Stimulated activated CD8-positive, alpha-beta memory T cell treated with anti-CD3 and anti-CD28 coated beads, Interleukin-7, amount 100 ng/mL, for 24 hours (primary cell): ENCODE measurements around the gene KCNAB1.
"Not testable (repeated sequence)": the region's sequence is repeated elsewhere in the genome, so short reads cannot be mapped to it uniquely, and the experiment has no call there.

Experiments
- DNase-seq: peaks from one replicate; pipeline ENCODE4 v3.0.0-alpha.2; 2020; ENCODE audit warnings: low read depth

Gene KCNAB1

GRCh38 chr3:156137397-156137796 is 17.0 kb downstream of the KCNAB1 start:
- DNase-seq: not testable (repeated sequence)

- no peak for DNase-seq
Observed at GRCh38 chr3:156140001-156140595, 19.7 kb downstream of the KCNAB1 start.

DNA sequence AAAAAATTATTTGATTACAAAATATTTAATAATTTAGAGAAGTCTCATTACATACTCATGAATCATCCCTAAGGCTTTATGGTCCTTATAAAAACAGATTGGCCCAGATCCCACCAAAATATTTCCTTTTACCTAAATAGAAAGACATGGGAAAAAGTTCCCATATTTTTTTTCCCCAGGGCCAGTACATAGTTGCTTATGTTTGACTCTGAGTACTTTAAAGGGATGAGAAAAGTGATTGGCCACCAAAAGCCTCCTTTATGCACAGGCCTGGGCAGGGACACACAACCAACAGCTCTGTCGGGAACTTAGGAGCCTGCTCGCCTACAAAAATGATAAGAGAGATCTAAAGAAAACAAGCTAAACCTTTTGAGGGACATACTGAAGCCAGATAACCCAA is 22.3 kb downstream of the KCNAB1 start:
- DNase-seq: no peak

GRCh38 chr3:156143136-156143535 is 22.8 kb downstream of the KCNAB1 start:
- no peak for DNase-seq

GRCh38 chr3:156144060-156144459 is 23.7 kb downstream of the KCNAB1 start:
- no peak for DNase-seq

- DNase-seq: no peak
Observed at GRCh38 chr3:156145866-156146265, 25.5 kb downstream of the KCNAB1 start.

GRCh38 chr3:156148345-156148945 is 28.1 kb downstream of the KCNAB1 start:
- no peak for DNase-seq

- no peak for DNase-seq
Observed at GRCh38 chr3:156148946-156149381, 28.6 kb downstream of the KCNAB1 start.

- DNase-seq: no peak
Observed at GRCh38 chr3:156149876-156150275, 29.5 kb downstream of the KCNAB1 start.

- DNase-seq: no peak
Observed at GRCh38 chr3:156150434-156151066, 30.2 kb downstream of the KCNAB1 start.

GRCh38 chr3:156151824-156152428 is 31.5 kb downstream of the KCNAB1 start:
- peak; percentile 7 for DNase-seq

GRCh38 chr3:156158656-156159295 is 38.4 kb downstream of the KCNAB1 start:
- DNase-seq: no peak

- DNase-seq: no peak
Observed at GRCh38 chr3:156160647-156161046, 40.3 kb downstream of the KCNAB1 start.

GRCh38 chr3:156161172-156161571 is 40.8 kb downstream of the KCNAB1 start:
- no peak for DNase-seq

GRCh38 chr3:156163848-156164247 is 43.5 kb downstream of the KCNAB1 start:
- no peak for DNase-seq

GRCh38 chr3:156166808-156167207 is 46.4 kb downstream of the KCNAB1 start:
- no peak for DNase-seq

GRCh38 chr3:156170571-156170970 is 50.2 kb downstream of the KCNAB1 start:
- DNase-seq: no peak

GRCh38 chr3:156171281-156172267 is 51.2 kb downstream of the KCNAB1 start:
- no peak for DNase-seq

DNA sequence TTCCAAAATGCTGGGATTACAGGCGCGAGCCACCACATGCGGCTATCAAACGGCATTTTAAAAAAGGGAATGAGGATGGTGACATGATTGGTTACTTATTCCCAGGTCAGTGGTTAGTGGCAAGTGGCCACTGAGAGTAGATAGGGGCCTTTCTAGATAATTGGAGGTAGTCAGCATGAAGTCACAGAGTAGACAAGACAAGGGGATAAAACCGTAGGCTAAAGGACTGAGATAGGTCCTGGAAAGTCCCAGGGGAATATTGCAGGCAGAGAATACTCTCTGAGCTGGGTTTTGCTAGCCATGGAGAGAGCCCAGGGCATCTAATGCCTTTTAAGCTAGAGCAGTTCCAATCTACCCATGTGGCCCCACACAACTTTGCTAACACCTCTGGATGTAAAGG is 52.2 kb downstream of the KCNAB1 start:
- DNase-seq: no peak

- no peak for DNase-seq
Observed at GRCh38 chr3:156174229-156174847, 54.0 kb downstream of the KCNAB1 start.

GRCh38 chr3:156175570-156175969 is 55.2 kb downstream of the KCNAB1 start:
- no peak for DNase-seq
